Left lung (tissue), 10 donors: Measurements from ENCODE around the gene RAB29. TPM values are rescaled to one million over a fixed set of nuclear protein-coding genes. Genes with fewer than 3 reads are reported as not detected.

Source experiments
- ATAC-seq: fragments of 200-7000 bp; cut with Tn5 transposase; one replicate; pipeline ENCODE4 v1.9.1; 2020; ENCODE audit warnings: moderate library complexity
- DNase-seq, 4 donors: peaks; one replicate each; pipeline ENCODE4 v3.0.0-alpha.2; 2013 to 2020
- H3K27ac ChIP-seq, 2 donors: fragments of 200-600 bp; sonication (generic) in 1 of 2; one replicate each; pipeline versions ENCODE4 v1.5.0 to v1.8.0; 2020 to 2021
- H3K27me3 ChIP-seq, 2 donors: fragments of 200-600 bp; sonication (generic) in 1 of 2; one replicate each; pipeline versions ENCODE4 v1.5.0 to v1.8.0; 2020 to 2021
- H3K36me3 ChIP-seq, 2 donors: fragments of 200-600 bp; sonication (generic) in 1 of 2; one replicate each; pipeline versions ENCODE4 v1.5.0 to v1.8.0; 2020 to 2021
- H3K4me1 ChIP-seq, 2 donors: fragments of 200-600 bp; one replicate each; pipeline ENCODE4 v1.8.0; 2021
- H3K4me3 ChIP-seq, 2 donors: fragments of 200-600 bp; sonication (generic) in 1 of 2; one replicate each; pipeline versions ENCODE4 v1.5.0 to v1.8.0; 2020 to 2021; ENCODE audit warnings: mild to moderate bottlenecking in 1 of 2
- H3K9me3 ChIP-seq, 2 donors: fragments of 200-600 bp; sonication (generic) in 1 of 2; one replicate each; pipeline versions ENCODE4 v1.5.0 to v1.8.0; 2020 to 2021
- CTCF ChIP-seq, 2 donors: fragments of 200-600 bp; sonication (generic) in 1 of 2; IDR thresholded peaks; one replicate each; pipeline versions ENCODE4 v1.5.0 to v1.8.0; 2021; ENCODE audit warnings: antibody characterized with exemption in 2 of 2
- intact Hi-C, 2 donors: fragments of 100-400 bp; cut with DNase I; formaldehyde crosslinking; loops; one replicate each; pipeline versions ENCODE4 v1.11.2 to v1.14.2; 2022
- polyA plus RNA-seq, 6 donors: library from polyadenylated mRNA; unstranded; fragments of 120-200 nt; gene quantifications; one replicate each; pipeline ENCODE4 v1.2.1, GENCODE V29; 2013; ENCODE audit not compliant: insufficient read length in 6 of 6
- total RNA-seq, 2 donors: library from RNA; stranded (reverse); fragmentation: NEBNext Ultra II Directional; extraction: Animal tissue kit (Norgen Biotek cat#: 25700); gene quantifications; one replicate each; pipeline ENCODE4 v1.2.1, GENCODE V29; 2021
- donor health status: DM: no; HTN: yes; CAD: no.
- donor health status: DM: no; HTN: no; CAD: no.

The RAB29 gene
- total and polyA plus RNA-seq, 8 donors, result 6.1 to 29.9 (median 8.2) TPM

- H3K27me3 ChIP-seq, result no peaks in the 10 kb centered on the region
- ATAC-seq, result no peak
- DNase-seq, result no peak
- intact Hi-C loops, result no loop called here
- no peaks in the 10 kb centered on the region for H3K9me3 ChIP-seq
- no peak for TF ChIP-seq CTCF (IDR thresholded peaks at IDR 0.05)
- no peak overlapping the region for H3K4me3 ChIP-seq
- H3K36me3 ChIP-seq, result no peaks in the 10 kb centered on the region
- no peaks in the 10 kb centered on the region for H3K4me1 ChIP-seq
- no peak overlapping the region for H3K27ac ChIP-seq
Observed at GRCh38 chr1:205756552-205756951, 18.7 kb downstream of the RAB29 start.

GRCh38 chr1:205754857-205755256 is 20.4 kb downstream of the RAB29 start:
- H3K4me1 ChIP-seq, result peaks cover 0 to 4% of the 10 kb centered on the region in 2 donors
- intact Hi-C loops, result no loop called here

GRCh38 chr1:205751036-205751651 is 24.1 kb downstream of the RAB29 start:
- no peaks in the 10 kb centered on the region for H3K27me3 ChIP-seq
- H3K36me3 ChIP-seq, result no peaks in the 10 kb centered on the region
- intact Hi-C loops, result no loop called here
- no peak for ATAC-seq
- no peak for TF ChIP-seq CTCF (IDR thresholded peaks at IDR 0.05)
- no peak overlapping the region for H3K27ac ChIP-seq
- peaks cover 16 to 26% of the 10 kb centered on the region in 2 donors for H3K4me1 ChIP-seq
- no peaks in the 10 kb centered on the region for H3K9me3 ChIP-seq
- H3K4me3 ChIP-seq, result no peak overlapping the region
- DNase-seq, result no peak

More at GRCh38 chr1:205754857-205755256, 20.4 kb downstream of the RAB29 start:
- no peak for TF ChIP-seq CTCF (IDR thresholded peaks at IDR 0.05)
- Histone ChIP-seq H3K4me3 (no peak overlapping the region), H3K27ac (no peak overlapping the region), H3K9me3 (no peaks in the 10 kb centered on the region), H3K27me3 (no peaks in the 10 kb centered on the region), H3K36me3 (no peaks in the 10 kb centered on the region)
- no peak for DNase-seq
- no peak for ATAC-seq

- Histone ChIP-seq H3K4me3 (peak within 1 kb of the TSS; percentile 59 to 88), H3K27ac (peak within 1 kb of the TSS; percentile 94 to 98), H3K9me3 (no peaks in the 10 kb centered on the region), H3K36me3 (no peaks in the 10 kb centered on the region), H3K27me3 (no peaks in the 10 kb centered on the region), H3K4me1 (peaks cover 21 to 31% of the 10 kb centered on the region in 2 donors)
- intact Hi-C loops, result no loop called here
- DNase-seq, result peak; percentile 94 to 98 (median 98)
- no peak for TF ChIP-seq CTCF (IDR thresholded peaks at IDR 0.05)
- peak; percentile 82 for ATAC-seq
Observed at GRCh38 chr1:205750138-205751035, 24.9 kb downstream of the RAB29 start, which contains the start of gene NUCKS1. Gene NUCKS1 (minus strand): TSS chr1:205750182. CDS start chr1:205749973, 209 bp downstream.
